GM19372 (cell line): ENCODE results near the gene RASSF7.
"Not testable (repeated sequence)": the region's sequence is repeated elsewhere in the genome, so short reads cannot be mapped to it uniquely, and the experiment has no call there.

Experiments used
- ATAC-seq: cut with Tn5 transposase; IDR thresholded peaks from one replicate; pipeline ENCODE4 v1.9.1; 2021; ENCODE audit warnings: mild to moderate bottlenecking, low read depth, moderate library complexity; ENCODE audit not compliant: unreplicated experiment

Gene RASSF7

GRCh38 chr11:565921-566509, 5.2 kb downstream of the RASSF7 start:
- no peak for ATAC-seq

DNA sequence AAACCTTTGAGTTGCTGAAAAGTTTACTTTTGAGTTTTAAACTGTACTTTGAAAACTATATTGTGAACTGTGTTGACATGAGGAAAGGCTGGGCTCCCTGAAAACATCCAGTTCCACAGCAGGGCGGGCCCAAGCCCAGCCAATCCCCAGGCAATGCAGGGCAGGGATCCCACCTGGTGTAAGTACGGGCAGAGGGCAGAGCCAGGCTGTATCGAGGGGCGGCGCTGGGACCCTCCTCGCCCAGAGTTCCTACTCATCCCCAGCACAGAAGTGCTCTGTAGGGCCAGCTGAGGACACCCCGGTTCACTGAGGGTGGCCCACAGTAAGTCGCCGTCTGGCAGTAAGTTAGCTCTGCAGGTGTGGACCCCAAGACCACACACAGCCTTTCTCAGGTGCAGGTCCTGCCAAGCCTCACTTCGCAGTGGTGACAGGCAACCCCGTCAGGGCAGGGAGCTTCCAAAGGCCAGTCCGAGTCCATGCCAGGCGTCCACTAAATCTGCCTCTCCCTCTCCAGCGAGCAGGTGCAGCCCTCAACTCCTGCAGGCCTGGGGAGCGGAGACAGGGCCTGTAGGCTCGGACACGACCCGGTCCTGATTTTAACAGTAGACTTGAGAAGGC, 6.3 kb downstream of the RASSF7 start:
- no peak for ATAC-seq

GRCh38 chr11:567629-568292, 7.0 kb downstream of the RASSF7 start:
- no peak for ATAC-seq

GRCh38 chr11:568306-569157, 7.8 kb downstream of the RASSF7 start:
- ATAC-seq: peak; percentile 88

- no peak for ATAC-seq
Measured at GRCh38 chr11:569158-569885, 8.6 kb downstream of the RASSF7 start.

- ATAC-seq: no peak
Measured at GRCh38 chr11:571802-572185, 11.0 kb downstream of the RASSF7 start.

- no peak for ATAC-seq
Measured at GRCh38 chr11:573146-573759, 12.5 kb downstream of the RASSF7 start.

GRCh38 chr11:574031-574570, 13.3 kb downstream of the RASSF7 start:
- ATAC-seq: not testable (repeated sequence)

DNA sequence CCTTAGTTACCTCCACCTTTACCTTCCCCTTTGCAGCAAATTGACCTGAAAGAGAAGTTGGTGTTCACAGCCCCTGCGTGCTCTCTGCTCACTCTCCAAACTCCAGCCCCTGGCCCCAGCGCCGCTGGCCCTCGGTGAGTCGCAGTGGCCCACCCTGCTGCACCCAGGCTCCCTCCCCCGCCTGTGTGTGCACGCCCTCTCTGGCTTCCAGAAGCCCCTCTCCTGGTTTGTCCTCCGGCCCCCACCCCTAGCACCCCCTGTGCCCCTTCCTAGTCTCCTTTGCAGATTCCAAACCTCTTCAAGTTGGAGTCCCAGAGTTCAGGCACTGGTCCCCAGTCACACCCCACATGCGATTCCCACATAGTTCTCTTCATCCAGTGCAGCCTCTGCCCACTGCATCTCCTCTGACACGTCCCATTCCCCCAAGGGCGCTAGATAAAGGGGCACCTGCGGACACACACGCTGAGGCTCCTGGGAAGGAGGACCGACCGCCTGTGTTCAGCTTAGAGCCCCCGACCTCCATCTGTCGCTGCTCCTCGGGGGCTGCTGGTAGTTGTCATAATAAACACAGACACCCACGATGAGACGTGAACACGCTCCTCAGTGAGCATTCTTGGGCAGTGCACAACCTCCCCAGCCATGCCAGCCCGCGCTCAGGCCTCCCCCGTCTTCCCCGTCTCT, 14.0 kb downstream of the RASSF7 start:
- no peak for ATAC-seq

- ATAC-seq: peak; percentile 36
Measured at GRCh38 chr11:575313-575995, 14.7 kb downstream of the RASSF7 start.

DNA sequence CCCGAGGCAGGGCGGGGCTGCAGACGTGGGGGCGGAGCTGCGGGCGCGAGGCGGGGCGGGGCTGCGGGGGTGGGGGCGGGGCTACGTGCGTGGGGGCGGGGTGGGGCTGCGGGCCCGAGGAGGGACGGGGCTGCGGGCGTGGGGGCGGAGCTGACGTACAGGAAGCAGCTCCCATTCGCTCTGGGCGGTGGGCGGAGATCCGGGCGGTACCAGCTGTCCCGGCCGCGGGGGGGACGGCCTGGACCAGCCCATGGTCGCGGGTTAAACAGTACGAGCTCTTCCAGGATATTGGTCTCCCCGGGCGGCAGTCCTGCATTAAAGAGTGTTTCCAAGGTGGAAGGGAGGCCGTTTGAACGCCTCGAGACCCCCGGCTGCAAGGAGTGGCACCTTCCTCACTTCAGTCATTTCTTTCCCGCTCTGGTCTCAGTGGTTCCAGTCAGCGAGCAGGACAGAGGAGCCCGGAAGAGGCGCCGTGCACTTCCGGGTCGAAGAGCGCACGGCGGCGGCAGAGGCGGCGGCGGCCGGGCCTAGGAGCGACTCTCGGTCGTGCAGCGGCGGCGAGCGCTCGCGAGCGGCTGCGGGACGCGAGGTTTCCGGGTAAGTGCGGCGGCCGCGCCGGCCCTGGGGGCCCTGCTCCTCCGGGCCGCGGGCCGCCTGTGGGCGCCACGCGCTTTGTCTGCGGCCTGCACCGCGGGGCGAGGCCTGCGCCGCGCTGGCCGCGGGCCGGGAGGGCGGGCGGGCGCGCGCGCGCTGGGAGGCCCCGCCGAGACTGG, 15.4 kb downstream of the RASSF7 start, which contains the start of gene PHRF1:
Gene PHRF1, plus strand, starts transcription at position 475 of the 773 bp plus-strand sequence. CDS start 5,043 bp downstream, outside the sequence.
- peak; percentile 78 for ATAC-seq

DNA sequence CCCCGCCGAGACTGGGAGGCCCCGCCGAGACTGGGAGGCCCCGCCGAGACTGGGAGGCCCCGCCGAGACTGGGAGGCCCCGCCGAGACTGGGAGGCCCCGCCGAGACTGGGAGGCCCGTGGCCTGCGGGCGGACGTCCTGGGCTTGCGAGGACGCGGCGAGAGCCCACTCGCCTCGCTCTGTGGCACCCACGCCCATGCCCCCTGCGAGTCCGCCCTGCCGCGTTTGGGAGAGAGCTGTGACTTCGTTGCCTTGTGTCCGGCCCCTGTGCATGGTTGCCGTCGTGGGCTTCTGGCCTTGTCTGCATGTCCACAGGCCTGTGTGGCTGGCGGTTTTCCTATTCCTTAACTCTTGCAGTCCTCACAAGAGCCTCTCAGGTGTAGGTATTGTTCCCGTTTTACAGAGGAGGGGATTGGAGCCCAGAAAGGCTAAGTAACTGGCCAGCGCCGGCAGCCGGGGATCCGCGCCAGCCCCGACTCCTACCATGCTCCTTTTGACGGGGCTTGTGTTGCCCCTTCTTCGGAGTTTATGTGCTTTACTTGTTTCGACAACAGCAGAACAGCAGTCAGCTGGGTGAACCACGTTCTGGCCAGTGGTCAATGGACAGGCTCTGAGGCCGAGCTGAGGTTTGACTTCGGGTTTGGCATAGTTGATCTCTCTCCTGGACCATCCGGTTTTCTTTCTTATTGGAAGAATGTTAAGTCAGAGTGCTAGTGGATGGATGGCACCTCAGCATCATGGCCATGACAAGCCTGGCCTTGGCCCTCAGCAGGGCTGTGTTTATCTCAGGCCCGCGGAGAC, 16.2 kb downstream of the RASSF7 start:
- ATAC-seq: no peak

- ATAC-seq: no peak
Measured at GRCh38 chr11:577611-577894, 16.8 kb downstream of the RASSF7 start.

DNA sequence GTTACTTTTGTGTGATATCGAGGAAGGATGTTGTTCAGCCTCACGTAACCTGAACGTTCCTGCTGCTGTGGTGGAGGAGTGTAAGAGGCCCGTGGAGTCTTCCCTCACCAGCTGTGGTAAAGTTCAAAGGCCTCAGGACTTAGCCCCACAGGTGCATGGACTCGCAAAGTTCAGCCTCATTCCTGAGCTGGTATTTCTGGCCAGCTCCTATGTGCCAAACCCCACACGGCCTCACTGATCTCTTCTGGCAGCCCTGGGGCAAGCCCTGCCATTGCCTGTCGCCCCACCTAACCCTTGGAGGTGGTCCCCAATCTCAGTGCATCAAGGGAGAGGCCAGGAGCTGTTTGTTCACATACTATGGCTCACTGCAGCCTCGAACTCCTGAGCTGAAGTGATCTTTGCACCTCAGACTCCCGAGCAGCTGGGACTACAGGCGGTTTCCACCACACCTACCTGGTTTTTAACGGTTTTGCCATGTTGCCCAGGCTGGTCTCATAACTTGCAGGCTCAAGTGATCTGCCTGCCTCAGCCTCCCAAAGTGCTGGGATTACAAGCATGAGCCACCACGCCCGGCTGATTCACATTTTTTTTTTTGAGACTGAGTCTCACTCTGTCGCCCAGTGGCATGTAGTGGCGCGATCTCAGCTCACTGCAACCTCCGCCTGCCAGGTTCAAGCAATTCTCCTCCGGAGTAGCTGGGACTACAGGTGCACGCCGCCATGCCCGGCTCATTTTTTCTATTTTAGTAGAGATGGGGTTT, 17.7 kb downstream of the RASSF7 start:
- no peak for ATAC-seq

- no peak for ATAC-seq
Measured at GRCh38 chr11:579830-580601, 19.2 kb downstream of the RASSF7 start.

GRCh38 chr11:581342-581741, 20.6 kb downstream of the RASSF7 start:
- ATAC-seq: no peak
